Left ventricle myocardium inferior (tissue), 1 donor: ENCODE data around the gene TRIM66. TPM values are rescaled to one million over a fixed set of nuclear protein-coding genes. Genes with fewer than 3 reads are reported as not detected.
A peak's percentile ranks its signal among the peaks of the same experiment; 100 is the strongest.

ENCODE experiments used
- DNase-seq: peaks from one replicate; pipeline ENCODE4 v3.0.0-alpha.2; 2020
- H3K27ac ChIP-seq: fragments of 200-600 bp; replicated peaks from 2 replicates; pipeline ENCODE4 v1.8.0; 2021
- H3K27me3 ChIP-seq: fragments of 200-600 bp; 2 replicates; pipeline ENCODE4 v1.8.0; 2021; ENCODE audit warnings: low read depth
- H3K36me3 ChIP-seq: fragments of 200-600 bp; 2 replicates; pipeline ENCODE4 v1.8.0; 2021
- H3K4me1 ChIP-seq: fragments of 200-600 bp; 2 replicates; pipeline ENCODE4 v1.8.0; 2021
- H3K4me3 ChIP-seq: fragments of 200-600 bp; 2 replicates; pipeline ENCODE4 v1.8.0; 2021; ENCODE audit warnings: mild to moderate bottlenecking, moderate library complexity
- H3K9me3 ChIP-seq: fragments of 200-600 bp; replicated peaks from 2 replicates; pipeline ENCODE4 v1.8.0; 2021
- CTCF ChIP-seq: fragments of 200-600 bp; IDR thresholded peaks from 2 replicates; pipeline ENCODE4 v1.8.0; 2021; ENCODE audit warnings: antibody characterized with exemption, mild to moderate bottlenecking, borderline replicate concordance
- intact Hi-C: fragments of 100-400 bp; cut with micrococcal nuclease; formaldehyde crosslinking; loops from one replicate; pipeline ENCODE4 v1.11.0; 2022
- total RNA-seq: library from RNA; stranded (reverse); fragmentation: NEBNext Ultra II Directional; extraction: Animal tissue kit (Norgen Biotek cat#: 25700); gene quantifications from one replicate; pipeline ENCODE4 v1.2.1, GENCODE V29; 2021
- donor health status: DM: no; HTN: yes; CAD: no; lungs with severe emphysema.

The TRIM66 gene
- total RNA-seq, 1 donor from 2014 or later: 4.1 TPM

DNA sequence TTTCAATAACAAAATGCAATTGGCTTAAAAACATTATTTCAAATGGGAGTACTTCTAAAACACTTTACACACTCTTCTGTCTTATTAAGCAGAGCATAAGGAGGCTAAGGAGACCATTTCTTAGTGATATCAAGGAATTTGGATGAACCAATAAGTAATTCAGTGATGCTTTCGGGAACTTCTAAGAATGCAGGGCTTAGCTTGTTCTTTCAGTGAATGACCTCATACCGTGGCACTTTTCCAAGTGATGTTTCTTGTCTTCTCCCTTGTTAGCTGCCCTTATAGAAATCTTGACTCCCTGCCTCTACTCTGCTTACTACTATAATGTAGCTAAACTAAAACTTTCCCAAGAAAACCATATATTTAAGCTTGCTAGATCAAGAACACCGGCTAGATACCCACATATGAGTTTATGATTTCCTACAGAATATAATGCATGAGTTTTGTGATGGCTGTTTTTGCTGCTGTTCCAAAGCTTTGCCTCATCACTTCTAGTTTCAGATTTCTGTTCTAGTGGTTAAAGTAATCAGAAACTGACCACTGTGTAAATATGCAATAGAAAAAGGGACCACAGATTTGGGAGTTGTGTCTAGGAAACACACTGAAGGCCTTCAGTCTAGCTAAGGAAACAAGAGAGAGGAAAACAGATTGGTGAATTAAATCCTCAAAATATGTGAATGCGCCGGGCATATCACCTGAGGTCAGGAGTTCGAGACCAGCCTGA lies 50.9 kb downstream of the TRIM66 start:
- peaks cover 8% of the 10 kb centered on the region for H3K9me3 ChIP-seq
- no peak for DNase-seq
- TF ChIP-seq CTCF: no peak
- no peak overlapping the region for H3K4me3 ChIP-seq
- H3K4me1 ChIP-seq: no peaks in the 10 kb centered on the region
- intact Hi-C loops: no loop called here
- peaks cover 32% of the 10 kb centered on the region for H3K36me3 ChIP-seq
- no peaks in the 10 kb centered on the region for H3K27me3 ChIP-seq
- H3K27ac ChIP-seq: no peak overlapping the region

GRCh38 chr11:8624698-8625097 lies 57.8 kb downstream of the TRIM66 start:
- peaks cover 31% of the 10 kb centered on the region for H3K36me3 ChIP-seq
- H3K27me3 ChIP-seq: no peaks in the 10 kb centered on the region
- no peaks in the 10 kb centered on the region for H3K9me3 ChIP-seq
- peaks cover 14% of the 10 kb centered on the region for H3K4me1 ChIP-seq
- DNase-seq: peak; percentile 25
- no peak overlapping the region for H3K4me3 ChIP-seq
- intact Hi-C loops: no loop called here
- TF ChIP-seq CTCF: no peak
- no peak overlapping the region for H3K27ac ChIP-seq

DNA sequence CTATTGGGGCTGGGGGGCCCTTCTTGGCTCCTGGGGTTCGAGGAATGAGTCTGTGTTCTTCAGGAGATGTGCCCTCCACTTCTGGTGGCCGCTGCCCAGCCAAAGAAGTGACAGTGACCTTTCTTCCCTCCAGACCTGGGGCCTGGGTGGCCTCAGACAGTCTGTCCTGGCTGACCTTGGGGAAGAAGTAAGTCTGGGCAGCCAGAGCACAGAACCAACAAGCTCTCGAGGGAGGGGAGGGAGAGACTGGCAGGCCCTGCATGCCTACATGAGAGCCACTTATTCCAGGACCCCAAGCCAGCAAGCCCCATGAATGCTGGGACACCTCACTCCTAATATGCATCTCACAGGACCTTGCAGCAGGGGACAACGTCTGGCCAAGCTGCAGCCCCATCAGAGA lies 61.3 kb downstream of the TRIM66 start:
- peaks cover 58% of the 10 kb centered on the region for H3K36me3 ChIP-seq
- TF ChIP-seq CTCF: no peak
- DNase-seq: no peak

GRCh38 chr11:8617063-8617462 lies 65.4 kb downstream of the TRIM66 start:
- Histone ChIP-seq H3K4me1 (peaks cover 10% of the 10 kb centered on the region), H3K27me3 (no peaks in the 10 kb centered on the region), H3K36me3 (peaks cover 46% of the 10 kb centered on the region), H3K4me3 (no peak overlapping the region), H3K9me3 (no peaks in the 10 kb centered on the region), H3K27ac (no peak overlapping the region)
- DNase-seq: no peak
- TF ChIP-seq CTCF: no peak
- intact Hi-C loops: no loop called here

More for the DNA sequence above, 61.3 kb downstream of the TRIM66 start:
- Histone ChIP-seq H3K4me1 (peaks cover 14% of the 10 kb centered on the region), H3K27me3 (no peaks in the 10 kb centered on the region), H3K4me3 (no peak overlapping the region), H3K27ac (no peak overlapping the region), H3K9me3 (no peaks in the 10 kb centered on the region)
- intact Hi-C loops: no loop called here

DNA sequence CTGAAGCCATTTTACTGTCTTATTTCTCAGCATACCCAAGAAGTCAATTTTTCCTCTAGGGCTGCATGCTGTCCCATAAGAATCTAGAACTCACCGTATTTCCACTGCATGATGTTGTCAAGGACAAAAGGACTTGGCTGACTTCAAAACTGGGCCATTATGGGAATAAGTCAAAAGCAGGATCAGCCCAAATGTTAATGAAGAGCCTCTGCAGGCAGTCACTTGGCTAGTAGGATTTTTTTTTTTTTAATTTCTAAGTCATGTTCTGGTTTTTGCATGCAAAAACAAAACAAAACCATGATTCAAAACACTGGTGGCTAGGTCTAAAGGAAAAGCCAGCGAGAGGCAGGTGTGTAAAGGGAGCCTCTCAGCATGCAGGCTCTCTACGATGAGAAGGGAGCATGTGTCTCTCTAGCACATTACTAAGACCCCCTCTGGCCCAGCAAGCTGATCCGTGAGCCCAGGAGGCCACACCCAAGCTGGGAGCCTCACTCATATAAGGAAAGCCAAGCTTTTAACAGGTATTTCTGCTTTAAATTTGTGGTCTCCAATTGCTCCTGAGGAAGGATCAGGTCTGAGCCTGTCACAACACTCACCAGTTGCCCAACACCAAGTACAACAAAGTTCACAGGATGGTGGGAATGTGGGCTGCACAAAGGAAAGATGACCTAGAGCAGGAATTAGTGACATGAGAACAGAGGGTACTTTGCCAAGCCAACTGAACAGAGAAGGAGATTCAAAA lies 67.0 kb downstream of the TRIM66 start:
- Histone ChIP-seq H3K27ac (no peak overlapping the region), H3K27me3 (no peaks in the 10 kb centered on the region), H3K36me3 (peaks cover 30% of the 10 kb centered on the region), H3K4me3 (no peak overlapping the region), H3K4me1 (no peaks in the 10 kb centered on the region), H3K9me3 (no peaks in the 10 kb centered on the region)
- no peak for DNase-seq
- no peak for TF ChIP-seq CTCF
- intact Hi-C loops: no loop called here
